ENCODE data around the gene ACVR1C. TPM values are rescaled to one million over a fixed set of nuclear protein-coding genes. Genes with fewer than 3 reads are reported as not detected.

ACVR1C gene
- total RNA-seq, 1 donor from 2014 or later = 6.6 TPM

DNA sequence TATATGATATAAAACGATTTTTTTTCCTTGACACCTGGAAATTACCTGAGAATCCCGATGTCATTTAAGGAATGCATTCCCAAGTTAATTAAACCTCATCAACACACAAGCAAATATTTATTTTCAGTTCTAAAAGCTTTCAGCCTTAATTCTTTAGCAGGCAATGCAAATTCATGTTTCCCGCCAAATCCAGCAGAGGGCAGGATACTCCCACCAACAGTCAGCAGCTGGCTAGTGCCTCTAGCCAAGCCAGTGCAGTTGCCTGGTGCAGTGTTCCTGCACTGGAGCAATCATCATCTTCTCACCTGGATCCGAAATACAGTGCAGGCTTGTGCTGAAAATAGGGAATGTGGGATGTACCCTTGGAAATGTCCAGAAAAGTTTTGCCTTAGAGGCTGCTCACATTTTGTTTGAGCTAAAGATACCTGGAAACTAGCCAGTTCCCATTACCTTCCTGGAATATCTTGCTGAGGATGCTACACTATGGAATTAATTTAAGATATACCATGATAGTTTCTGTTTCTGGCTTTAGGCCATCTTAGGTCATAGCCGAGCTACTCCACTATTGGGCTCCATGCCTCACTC, 136.4 kb downstream of the ACVR1C start:
- intact Hi-C loops (cut with DNase I) = no loop called here
- Histone ChIP-seq H3K27me3 (no peaks in the 10 kb centered on the region), H3K4me3 (no peak overlapping the region), H3K4me1 (no peaks in the 10 kb centered on the region), H3K27ac (no peak overlapping the region), H3K9me3 (no peaks in the 10 kb centered on the region), H3K36me3 (no peaks in the 10 kb centered on the region)
- TF ChIP-seq CTCF (IDR thresholded peaks at IDR 0.05) (peak in 2 of 3 experiments; percentile 34 to 53), POLR2AphosphoS5 (IDR thresholded peaks at IDR 0.05; ENCODE audit: insufficient read depth in 1 of 2, low read depth in 1 of 2) (no peak)
- no peak for DNase-seq (ENCODE audit: extremely low spot score in 2 of 2)

DNA sequence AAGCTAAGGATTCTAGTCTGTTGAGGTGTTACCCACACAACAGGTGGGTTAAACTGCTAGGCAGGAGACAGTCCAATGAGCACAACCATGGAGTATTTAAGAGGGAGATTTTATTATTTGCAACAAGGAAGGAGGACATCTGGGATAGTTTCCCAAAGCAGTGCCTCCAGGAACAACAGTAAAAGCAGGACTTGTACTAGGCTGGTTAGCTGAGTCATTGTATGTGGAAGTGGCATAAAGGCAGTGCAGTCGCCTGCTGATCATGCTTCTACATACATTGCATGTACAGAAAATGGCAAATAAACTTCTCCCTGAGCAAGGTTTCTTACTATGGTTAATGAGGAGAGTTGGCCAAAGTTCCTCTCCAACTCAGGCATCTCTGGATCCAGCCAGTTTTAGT, 138.7 kb downstream of the ACVR1C start:
- H3K9me3 ChIP-seq = no peaks in the 10 kb centered on the region
- TF ChIP-seq CTCF (IDR thresholded peaks at IDR 0.05) (no peak), POLR2A (IDR thresholded peaks at IDR 0.05) (no peak), POLR2AphosphoS5 (IDR thresholded peaks at IDR 0.05; ENCODE audit: insufficient read depth in 1 of 2, low read depth in 1 of 2) (no peak)
- H3K27ac ChIP-seq = no peak overlapping the region
- no peaks in the 10 kb centered on the region for H3K36me3 ChIP-seq
- intact Hi-C loops (cut with DNase I) = no loop called here
- H3K4me3 ChIP-seq = no peak overlapping the region
- no peaks in the 10 kb centered on the region for H3K27me3 ChIP-seq
- DNase-seq (ENCODE audit: extremely low spot score in 2 of 2) = no peak
- no peaks in the 10 kb centered on the region for H3K4me1 ChIP-seq

- no peaks in the 10 kb centered on the region for H3K36me3 ChIP-seq
- no peak overlapping the region for H3K27ac ChIP-seq
- H3K27me3 ChIP-seq = no peaks in the 10 kb centered on the region
- no peaks in the 10 kb centered on the region for H3K4me1 ChIP-seq
- no peak overlapping the region for H3K4me3 ChIP-seq
- TF ChIP-seq CTCF (IDR thresholded peaks at IDR 0.05) = no peak
- no peak for TF ChIP-seq POLR2AphosphoS5 (IDR thresholded peaks at IDR 0.05; ENCODE audit: insufficient read depth in 1 of 2, low read depth in 1 of 2)
- TF ChIP-seq POLR2A (IDR thresholded peaks at IDR 0.05) = no peak
- no peaks in the 10 kb centered on the region for H3K9me3 ChIP-seq
- DNase-seq (ENCODE audit: extremely low spot score in 2 of 2) = no peak
- intact Hi-C loops (cut with DNase I) = no loop called here
Measured at GRCh38 chr2:157488877-157489276, 139.8 kb downstream of the ACVR1C start.

DNA sequence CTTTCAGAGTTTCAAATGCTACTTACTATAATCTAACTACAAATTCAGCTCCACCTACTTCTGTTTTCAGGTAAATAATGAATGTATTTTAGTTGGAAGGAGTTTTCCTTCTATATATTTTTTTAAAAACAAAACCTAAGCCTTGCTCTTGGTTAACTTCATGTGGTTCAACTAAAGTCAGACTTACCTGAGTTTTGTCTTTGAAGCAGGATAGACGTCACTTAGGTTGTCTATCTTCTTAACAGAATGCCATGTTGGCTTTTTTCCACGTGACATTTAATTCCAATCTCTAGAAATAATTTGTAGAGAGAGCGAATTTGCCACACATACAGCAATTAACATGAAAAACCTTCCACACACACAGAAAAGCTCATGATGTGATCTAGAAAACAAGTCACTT, 140.9 kb downstream of the ACVR1C start:
- H3K9me3 ChIP-seq = no peaks in the 10 kb centered on the region
- no peak for DNase-seq (ENCODE audit: extremely low spot score in 2 of 2)
- no peaks in the 10 kb centered on the region for H3K36me3 ChIP-seq
- H3K4me3 ChIP-seq = no peak overlapping the region
- no peak overlapping the region for H3K27ac ChIP-seq
- no peak for TF ChIP-seq POLR2AphosphoS5 (IDR thresholded peaks at IDR 0.05; ENCODE audit: insufficient read depth in 1 of 2, low read depth in 1 of 2)
- no peak for TF ChIP-seq CTCF (IDR thresholded peaks at IDR 0.05)
- no peak for TF ChIP-seq POLR2A (IDR thresholded peaks at IDR 0.05)
- no peaks in the 10 kb centered on the region for H3K27me3 ChIP-seq
- intact Hi-C loops (cut with DNase I) = no loop called here
- H3K4me1 ChIP-seq = no peaks in the 10 kb centered on the region

GRCh38 chr2:157487271-157487610, 141.4 kb downstream of the ACVR1C start:
- Histone ChIP-seq H3K27me3 (no peaks in the 10 kb centered on the region), H3K9me3 (no peaks in the 10 kb centered on the region), H3K27ac (no peak overlapping the region), H3K36me3 (no peaks in the 10 kb centered on the region), H3K4me1 (no peaks in the 10 kb centered on the region), H3K4me3 (no peak overlapping the region)
- DNase-seq (ENCODE audit: extremely low spot score in 2 of 2) = no peak
- TF ChIP-seq CTCF (IDR thresholded peaks at IDR 0.05) (no peak), POLR2AphosphoS5 (IDR thresholded peaks at IDR 0.05; ENCODE audit: insufficient read depth in 1 of 2, low read depth in 1 of 2) (no peak), POLR2A (IDR thresholded peaks at IDR 0.05) (no peak)
- intact Hi-C loops (cut with DNase I) = no loop called here
